ENCODE results near the gene PPP1CB. TPM values are rescaled to one million over a fixed set of nuclear protein-coding genes. Genes with fewer than 3 reads are reported as not detected.

PPP1CB gene
- total RNA-seq, 1 donor: 170 TPM

DNA sequence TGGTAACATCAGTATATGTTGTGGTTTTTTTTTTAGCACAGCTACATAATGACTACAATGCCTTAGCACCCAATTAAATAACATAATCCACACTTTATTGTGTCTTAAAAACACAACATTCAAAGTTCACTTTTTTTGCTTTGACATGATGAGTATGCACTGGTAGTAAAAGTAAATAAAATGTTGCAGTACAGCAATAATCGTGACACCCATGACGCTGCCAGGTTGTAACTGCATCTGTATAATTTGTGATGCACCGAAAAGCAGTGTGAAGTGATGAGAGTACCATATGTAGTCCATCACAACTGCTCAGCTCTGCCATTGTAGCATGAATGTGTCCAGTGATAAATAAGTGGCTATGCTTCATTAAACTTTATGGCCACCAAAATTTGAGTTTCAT lies 15.7 kb downstream of the PPP1CB start:
- Histone ChIP-seq H3K4me1 (ENCODE audit: insufficient read depth, low read length) (peaks cover 25% of the 10 kb centered on the region), H3K4me3 (ENCODE audit: insufficient read depth, low read length) (no peak overlapping the region), H3K27me3 (ENCODE audit: insufficient read depth, low read length) (no peaks in the 10 kb centered on the region), H4K20me1 (ENCODE audit: insufficient read depth, low read length) (peaks cover 86% of the 10 kb centered on the region), H2AFZ (ENCODE audit: low read length) (no peak overlapping the region), H3K79me2 (ENCODE audit: insufficient read depth, low read length) (peaks cover 99% of the 10 kb centered on the region), H3K36me3 (ENCODE audit: insufficient read depth, low read length) (no peaks in the 10 kb centered on the region), H3K9me3 (ENCODE audit: low read depth, low read length) (no peaks in the 10 kb centered on the region), H3K27ac (ENCODE audit: low read depth, low read length) (no peak overlapping the region), H3K4me2 (ENCODE audit: insufficient read depth, low read length) (no peak overlapping the region)
- no peak for DNase-seq (ENCODE audit: insufficient read length, low spot score, missing footprints)
- TF ChIP-seq, protein P1, sequence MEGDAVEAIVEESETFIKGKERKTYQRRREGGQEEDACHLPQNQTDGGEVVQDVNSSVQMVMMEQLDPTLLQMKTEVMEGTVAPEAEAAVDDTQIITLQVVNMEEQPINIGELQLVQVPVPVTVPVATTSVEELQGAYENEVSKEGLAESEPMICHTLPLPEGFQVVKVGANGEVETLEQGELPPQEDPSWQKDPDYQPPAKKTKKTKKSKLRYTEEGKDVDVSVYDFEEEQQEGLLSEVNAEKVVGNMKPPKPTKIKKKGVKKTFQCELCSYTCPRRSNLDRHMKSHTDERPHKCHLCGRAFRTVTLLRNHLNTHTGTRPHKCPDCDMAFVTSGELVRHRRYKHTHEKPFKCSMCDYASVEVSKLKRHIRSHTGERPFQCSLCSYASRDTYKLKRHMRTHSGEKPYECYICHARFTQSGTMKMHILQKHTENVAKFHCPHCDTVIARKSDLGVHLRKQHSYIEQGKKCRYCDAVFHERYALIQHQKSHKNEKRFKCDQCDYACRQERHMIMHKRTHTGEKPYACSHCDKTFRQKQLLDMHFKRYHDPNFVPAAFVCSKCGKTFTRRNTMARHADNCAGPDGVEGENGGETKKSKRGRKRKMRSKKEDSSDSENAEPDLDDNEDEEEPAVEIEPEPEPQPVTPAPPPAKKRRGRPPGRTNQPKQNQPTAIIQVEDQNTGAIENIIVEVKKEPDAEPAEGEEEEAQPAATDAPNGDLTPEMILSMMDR (IDR thresholded peaks at IDR 0.05; ENCODE audit: extremely low read depth, low read depth, low read length): no peak

DNA sequence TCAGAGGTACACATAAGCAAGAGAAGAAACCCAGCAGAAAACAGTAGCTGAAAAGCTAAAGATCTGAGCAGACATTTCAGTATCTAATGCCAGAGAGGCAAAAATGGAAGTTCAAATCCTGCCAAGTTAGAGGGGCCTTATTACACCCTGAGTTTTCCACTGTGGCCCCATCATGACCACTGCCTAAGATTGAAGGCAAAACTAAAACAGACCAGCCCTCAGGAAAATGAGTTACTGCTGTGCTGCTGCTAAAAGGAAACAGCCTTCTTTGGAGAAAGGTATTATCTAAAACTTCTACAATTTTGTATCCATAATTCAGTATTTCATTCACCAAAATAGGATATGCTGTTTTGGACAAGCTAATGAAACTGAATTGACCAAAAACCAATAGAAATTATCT lies 16.8 kb downstream of the PPP1CB start:
- Histone ChIP-seq H3K36me3 (ENCODE audit: insufficient read depth, low read length) (no peaks in the 10 kb centered on the region), H3K9me3 (ENCODE audit: low read depth, low read length) (no peaks in the 10 kb centered on the region), H3K79me2 (ENCODE audit: insufficient read depth, low read length) (peaks cover 99% of the 10 kb centered on the region), H2AFZ (ENCODE audit: low read length) (no peak overlapping the region), H3K4me3 (ENCODE audit: insufficient read depth, low read length) (no peak overlapping the region), H3K4me2 (ENCODE audit: insufficient read depth, low read length) (no peak overlapping the region), H3K4me1 (ENCODE audit: insufficient read depth, low read length) (peaks cover 21% of the 10 kb centered on the region), H3K27ac (ENCODE audit: low read depth, low read length) (no peak overlapping the region), H4K20me1 (ENCODE audit: insufficient read depth, low read length) (peaks cover 86% of the 10 kb centered on the region), H3K27me3 (ENCODE audit: insufficient read depth, low read length) (no peaks in the 10 kb centered on the region)
- TF ChIP-seq, protein P1 (IDR thresholded peaks at IDR 0.05; ENCODE audit: extremely low read depth, low read depth, low read length): no peak
- DNase-seq (ENCODE audit: insufficient read length, low spot score, missing footprints): no peak

DNA sequence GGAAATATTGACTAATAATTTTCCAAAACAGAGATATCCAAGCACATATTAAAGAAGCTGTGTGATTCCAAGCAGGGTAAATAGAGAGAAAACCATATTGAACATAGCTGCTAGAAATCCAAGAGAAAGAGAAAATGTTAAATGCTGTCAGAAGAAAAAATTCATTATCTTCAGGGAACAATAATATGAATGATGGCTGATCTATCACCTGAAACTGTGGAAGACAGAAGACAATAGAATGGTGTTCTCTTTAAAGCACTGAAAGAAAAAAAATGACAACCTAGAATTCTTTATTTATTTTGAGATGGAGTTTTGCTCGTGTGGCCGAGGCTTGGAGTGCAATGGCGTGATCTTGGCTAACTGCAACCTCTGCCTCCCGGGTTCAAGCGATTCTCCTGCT lies 17.3 kb downstream of the PPP1CB start:
- Histone ChIP-seq H3K4me2 (ENCODE audit: insufficient read depth, low read length) (no peak overlapping the region), H2AFZ (ENCODE audit: low read length) (no peak overlapping the region), H4K20me1 (ENCODE audit: insufficient read depth, low read length) (peaks cover 86% of the 10 kb centered on the region), H3K36me3 (ENCODE audit: insufficient read depth, low read length) (no peaks in the 10 kb centered on the region), H3K4me1 (ENCODE audit: insufficient read depth, low read length) (peaks cover 17% of the 10 kb centered on the region), H3K79me2 (ENCODE audit: insufficient read depth, low read length) (peaks cover 99% of the 10 kb centered on the region), H3K27ac (ENCODE audit: low read depth, low read length) (no peak overlapping the region), H3K4me3 (ENCODE audit: insufficient read depth, low read length) (no peak overlapping the region), H3K9me3 (ENCODE audit: low read depth, low read length) (no peaks in the 10 kb centered on the region), H3K27me3 (ENCODE audit: insufficient read depth, low read length) (no peaks in the 10 kb centered on the region)
- no peak for DNase-seq (ENCODE audit: insufficient read length, low spot score, missing footprints)
- TF ChIP-seq, protein P1 (IDR thresholded peaks at IDR 0.05; ENCODE audit: extremely low read depth, low read depth, low read length): no peak

DNA sequence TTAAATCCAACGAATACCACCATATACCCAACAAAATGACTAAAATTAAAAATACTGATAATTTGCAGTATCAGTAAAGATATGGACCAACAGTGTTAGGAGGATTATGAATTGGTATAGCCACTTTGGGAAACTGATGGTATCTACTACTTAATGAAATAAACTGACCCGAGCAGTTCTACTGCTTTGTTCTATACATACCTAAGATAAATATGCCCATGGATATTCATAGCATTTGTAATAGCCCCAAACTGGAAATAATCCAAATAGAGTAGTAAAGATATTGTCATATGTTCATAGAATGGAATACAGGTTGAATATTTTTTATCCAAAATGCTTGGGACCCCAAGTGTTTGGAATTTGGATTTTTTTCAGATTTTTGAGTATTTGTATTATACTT lies 20.7 kb downstream of the PPP1CB start:
- Histone ChIP-seq H3K27ac (ENCODE audit: low read depth, low read length) (no peak overlapping the region), H3K27me3 (ENCODE audit: insufficient read depth, low read length) (no peaks in the 10 kb centered on the region), H3K4me3 (ENCODE audit: insufficient read depth, low read length) (no peak overlapping the region), H3K4me2 (ENCODE audit: insufficient read depth, low read length) (no peak overlapping the region), H3K9me3 (ENCODE audit: low read depth, low read length) (no peaks in the 10 kb centered on the region), H3K36me3 (ENCODE audit: insufficient read depth, low read length) (peaks cover 2% of the 10 kb centered on the region), H4K20me1 (ENCODE audit: insufficient read depth, low read length) (peaks cover 71% of the 10 kb centered on the region), H3K79me2 (ENCODE audit: insufficient read depth, low read length) (peaks cover 98% of the 10 kb centered on the region), H2AFZ (ENCODE audit: low read length) (no peak overlapping the region), H3K4me1 (ENCODE audit: insufficient read depth, low read length) (no peaks in the 10 kb centered on the region)
- DNase-seq (ENCODE audit: insufficient read length, low spot score, missing footprints): no peak
- TF ChIP-seq, protein P1 (IDR thresholded peaks at IDR 0.05; ENCODE audit: extremely low read depth, low read depth, low read length): no peak

All from osteoblast (primary cell).